PFSK-1 (cell line): ENCODE results near the gene NDOR1.

Source experiments
- POLR2AphosphoS5 ChIP-seq: IDR thresholded peaks from 2 replicates; pipeline ENCODE4 v1.6.1; 2012; ENCODE audit warnings: low read depth, mild to moderate bottlenecking, control low read depth, low read length, moderate library complexity
- REST ChIP-seq, 2 experiments: IDR thresholded peaks; 2 replicates each; pipeline versions ENCODE4 v1.6.1 to v1.8.0; 2011 to 2012; ENCODE audit warnings: low read depth in 2 of 2, low read length in 2 of 2, control low read depth in 1 of 2, inconsistent platforms in 1 of 2, mild to moderate bottlenecking in 1 of 2, moderate library complexity in 1 of 2; ENCODE audit not compliant: insufficient read depth in 1 of 2
- SIN3A ChIP-seq: IDR thresholded peaks from 2 replicates; pipeline ENCODE4 v1.6.1; 2012; ENCODE audit warnings: mild to moderate bottlenecking, low read length, moderate library complexity, borderline replicate concordance; ENCODE audit not compliant: insufficient read depth
- TAF1 ChIP-seq: IDR thresholded peaks from 2 replicates; pipeline ENCODE4 v1.6.1; 2012; ENCODE audit warnings: low read length, control low read depth, borderline replicate concordance; ENCODE audit not compliant: insufficient read depth

- 0 out of 2 replicates have a peak, but pooled peaks have one; percentile 40 for TF ChIP-seq TAF1
- TF ChIP-seq SIN3A: no peak
- peak; percentile 74 for TF ChIP-seq POLR2AphosphoS5
- no peak for TF ChIP-seq REST (IDR thresholded peaks at IDR 0.05; ENCODE audit: insufficient read depth in 1 of 2, low read depth in 2 of 2, low read length in 2 of 2)
Observed at GRCh38 chr9:137254624-137255447, 49.3 kb downstream of the NDOR1 start, which contains the start of gene NELFB.
